SK-N-SH treated with all-trans-retinoic acid at 6 μM for 48 hours (cell line): Measurements from ENCODE around the gene CALY.
"Not testable (repeated sequence)": the region's sequence is repeated elsewhere in the genome, so short reads cannot be mapped to it uniquely, and the experiment has no call there.

Experiments used
- ATAC-seq: fragments of 200-7000 bp; cut with Tn5 transposase; 3 replicates; pipeline ENCODE4 v1.9.1; 2020; ENCODE audit warnings: mild to moderate bottlenecking, moderate library complexity
- ARNTL ChIP-seq: fragments of 450-650 bp; formaldehyde crosslinking; IDR thresholded peaks from 2 replicates; pipeline ENCODE4 v1.5.0; 2020; ENCODE audit warnings: low read depth, mild to moderate bottlenecking, moderate library complexity, borderline replicate concordance
- BACH2 ChIP-seq: fragments of 250-450 bp; sonication (Bioruptor Pico); IDR thresholded peaks from 2 replicates; pipeline ENCODE4 v1.9.0; 2021; ENCODE audit warnings: mild to moderate bottlenecking, borderline replicate concordance
- CSDC2 ChIP-seq: fragments of 250-450 bp; sonication (Bioruptor Pico); IDR thresholded peaks from 2 replicates; pipeline ENCODE4 v1.5.0; 2020; ENCODE audit warnings: mild to moderate bottlenecking, moderate library complexity
- ESRRG ChIP-seq: fragments of 250-450 bp; sonication (Bioruptor Pico); IDR thresholded peaks from 2 replicates; pipeline ENCODE4 v1.6.1; 2021; ENCODE audit warnings: mild to moderate bottlenecking
- GLIS3 ChIP-seq: fragments of 250-450 bp; sonication (Bioruptor Pico); IDR thresholded peaks from 2 replicates; pipeline ENCODE4 v1.5.0; 2020; ENCODE audit warnings: mild to moderate bottlenecking, moderate library complexity
- ISL1 ChIP-seq: fragments of 250-450 bp; sonication (Bioruptor Pico); IDR thresholded peaks from 2 replicates; pipeline ENCODE4 v2.1.2; 2022; ENCODE audit warnings: mild to moderate bottlenecking, moderate library complexity
- PPARA ChIP-seq: fragments of 250-450 bp; sonication (Bioruptor Pico); IDR thresholded peaks from 2 replicates; pipeline ENCODE4 v1.5.0; 2020; ENCODE audit warnings: mild to moderate bottlenecking, borderline replicate concordance
- RARB ChIP-seq: fragments of 250-450 bp; sonication (Bioruptor Pico); IDR thresholded peaks from 2 replicates; pipeline ENCODE4 v1.8.0; 2021; ENCODE audit warnings: mild to moderate bottlenecking, moderate library complexity
- TCF4 ChIP-seq: fragments of 250-450 bp; sonication (Bioruptor Pico); IDR thresholded peaks from 2 replicates; pipeline ENCODE4 v1.8.0; 2021; ENCODE audit warnings: mild to moderate bottlenecking, moderate library complexity, borderline replicate concordance
- TOX ChIP-seq: fragments of 250-450 bp; sonication (Bioruptor Pico); IDR thresholded peaks from 2 replicates; pipeline ENCODE4 v1.8.0; 2021; ENCODE audit warnings: mild to moderate bottlenecking, moderate library complexity, borderline replicate concordance
- TSHZ2 ChIP-seq: fragments of 250-450 bp; sonication (Bioruptor Pico); IDR thresholded peaks from 2 replicates; pipeline ENCODE4 v1.5.0; 2020; ENCODE audit warnings: mild to moderate bottlenecking, moderate library complexity
- ZC3H10 ChIP-seq: fragments of 250-450 bp; sonication (Bioruptor Pico); IDR thresholded peaks from 2 replicates; pipeline ENCODE4 v1.5.1; 2021; ENCODE audit warnings: mild to moderate bottlenecking, moderate library complexity
- ZFP30 ChIP-seq: fragments of 450-650 bp; formaldehyde crosslinking; IDR thresholded peaks from 2 replicates; pipeline ENCODE4 v1.5.0; 2022; ENCODE audit warnings: mild to moderate bottlenecking, moderate library complexity
- ZNF565 ChIP-seq: fragments of 450-650 bp; formaldehyde crosslinking; conservative IDR thresholded peaks from 2 replicates; pipeline ENCODE4 v1.5.0; 2020; ENCODE audit warnings: low read depth, mild to moderate bottlenecking, moderate library complexity
- ZNF70 ChIP-seq: fragments of 450-650 bp; formaldehyde crosslinking; IDR thresholded peaks from 2 replicates; pipeline ENCODE4 v1.5.0; 2020; ENCODE audit warnings: mild to moderate bottlenecking, moderate library complexity
- ZNF8 ChIP-seq: fragments of 450-650 bp; formaldehyde crosslinking; IDR thresholded peaks from 2 replicates; pipeline ENCODE4 v1.5.0; 2020; ENCODE audit warnings: mild to moderate bottlenecking, moderate library complexity
- TF ChIP-seq, protein P1 (sequence below): fragments of 250-450 bp; sonication (Bioruptor Pico); IDR thresholded peaks from 2 replicates; pipeline ENCODE4 v1.8.0; 2021; ENCODE audit warnings: low read depth, mild to moderate bottlenecking, moderate library complexity, borderline replicate concordance
- TF ChIP-seq, protein P2 (sequence below): fragments of 250-450 bp; sonication (Bioruptor Pico); IDR thresholded peaks from 2 replicates; pipeline ENCODE4 v1.5.1; 2020; ENCODE audit warnings: low read depth, mild to moderate bottlenecking, moderate library complexity

The CALY gene

GRCh38 chr10:133370030-133370786 is 33.5 kb upstream of the CALY start:
- no peak for ATAC-seq
- TF ChIP-seq ZNF565, result no peak
- TF ChIP-seq ESRRG, result no peak
- TF ChIP-seq, protein P1, sequence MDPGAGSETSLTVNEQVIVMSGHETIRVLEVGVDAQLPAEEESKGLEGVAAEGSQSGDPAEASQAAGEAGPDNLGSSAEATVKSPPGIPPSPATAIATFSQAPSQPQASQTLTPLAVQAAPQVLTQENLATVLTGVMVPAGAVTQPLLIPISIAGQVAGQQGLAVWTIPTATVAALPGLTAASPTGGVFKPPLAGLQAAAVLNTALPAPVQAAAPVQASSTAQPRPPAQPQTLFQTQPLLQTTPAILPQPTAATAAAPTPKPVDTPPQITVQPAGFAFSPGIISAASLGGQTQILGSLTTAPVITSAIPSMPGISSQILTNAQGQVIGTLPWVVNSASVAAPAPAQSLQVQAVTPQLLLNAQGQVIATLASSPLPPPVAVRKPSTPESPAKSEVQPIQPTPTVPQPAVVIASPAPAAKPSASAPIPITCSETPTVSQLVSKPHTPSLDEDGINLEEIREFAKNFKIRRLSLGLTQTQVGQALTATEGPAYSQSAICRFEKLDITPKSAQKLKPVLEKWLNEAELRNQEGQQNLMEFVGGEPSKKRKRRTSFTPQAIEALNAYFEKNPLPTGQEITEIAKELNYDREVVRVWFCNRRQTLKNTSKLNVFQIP (CRISPR knock-in tag), result no peak
- TF ChIP-seq BACH2 (CRISPR knock-in tag), result no peak
- TF ChIP-seq TOX (CRISPR knock-in tag), result no peak
- no peak for TF ChIP-seq RARB
- no peak for TF ChIP-seq ARNTL (CRISPR knock-in tag)
- TF ChIP-seq TSHZ2 (CRISPR knock-in tag), result no peak
- no peak for TF ChIP-seq GLIS3

DNA sequence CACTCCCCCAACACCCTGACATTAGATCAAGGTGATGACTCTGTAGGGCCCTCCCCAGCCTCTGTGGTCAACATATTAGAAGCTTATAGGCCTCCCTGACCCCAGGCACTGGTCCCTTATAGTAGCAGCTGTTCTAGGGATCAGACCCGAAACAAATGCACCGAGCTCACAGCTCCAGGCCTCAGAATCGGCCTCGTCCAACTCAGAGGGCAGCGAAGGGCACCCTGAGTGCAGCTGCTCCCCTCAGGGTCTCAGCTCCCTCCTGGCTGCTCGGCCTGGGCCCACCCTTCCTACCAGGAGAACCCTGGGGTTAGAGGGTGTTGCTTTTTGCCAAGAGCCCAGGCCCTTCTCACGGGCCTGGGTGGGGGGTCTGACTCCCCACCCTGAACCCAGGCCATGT is 31.5 kb upstream of the CALY start:
- ATAC-seq, result no peak
- TF ChIP-seq CSDC2 (CRISPR knock-in tag) (no peak), ZNF8 (CRISPR knock-in tag) (no peak)
- TF ChIP-seq, protein P1 (CRISPR knock-in tag), result no peak

DNA sequence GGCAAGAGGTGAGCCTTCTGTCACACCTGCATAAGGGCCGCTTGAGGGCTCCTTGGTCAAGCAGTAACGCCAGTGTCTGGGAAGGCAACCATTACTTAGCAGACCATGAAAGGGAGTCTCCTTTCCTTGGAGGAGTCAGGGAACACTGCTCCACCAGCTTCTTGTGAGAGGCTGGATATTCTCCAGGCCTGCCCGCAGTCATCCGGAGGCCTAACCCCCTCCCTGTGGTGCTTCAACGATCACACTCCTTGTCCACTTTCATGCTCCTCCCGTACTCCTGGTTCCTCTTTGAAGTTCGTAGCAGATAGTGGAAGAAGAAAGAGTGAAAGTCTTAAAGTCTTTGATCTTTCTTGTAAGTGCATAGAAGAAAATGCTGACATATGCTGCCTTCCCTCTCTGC is 30.8 kb upstream of the CALY start:
- not testable (repeated sequence) for ATAC-seq

GRCh38 chr10:133366751-133367150 is 30.1 kb upstream of the CALY start:
- no peak for ATAC-seq
- TF ChIP-seq GLIS3, result no peak
- TF ChIP-seq ZFP30, result no peak
- TF ChIP-seq ZNF565, result no peak
- TF ChIP-seq ZNF8 (CRISPR knock-in tag), result no peak
- TF ChIP-seq PPARA (CRISPR knock-in tag), result no peak
- TF ChIP-seq ZNF70 (CRISPR knock-in tag), result no peak
- TF ChIP-seq BACH2 (CRISPR knock-in tag), result no peak
- TF ChIP-seq RARB, result no peak
- TF ChIP-seq ZC3H10 (CRISPR knock-in tag), result no peak
- no peak for TF ChIP-seq TCF4 (CRISPR knock-in tag)
- TF ChIP-seq ISL1 (CRISPR knock-in tag), result no peak
- TF ChIP-seq, protein P2, sequence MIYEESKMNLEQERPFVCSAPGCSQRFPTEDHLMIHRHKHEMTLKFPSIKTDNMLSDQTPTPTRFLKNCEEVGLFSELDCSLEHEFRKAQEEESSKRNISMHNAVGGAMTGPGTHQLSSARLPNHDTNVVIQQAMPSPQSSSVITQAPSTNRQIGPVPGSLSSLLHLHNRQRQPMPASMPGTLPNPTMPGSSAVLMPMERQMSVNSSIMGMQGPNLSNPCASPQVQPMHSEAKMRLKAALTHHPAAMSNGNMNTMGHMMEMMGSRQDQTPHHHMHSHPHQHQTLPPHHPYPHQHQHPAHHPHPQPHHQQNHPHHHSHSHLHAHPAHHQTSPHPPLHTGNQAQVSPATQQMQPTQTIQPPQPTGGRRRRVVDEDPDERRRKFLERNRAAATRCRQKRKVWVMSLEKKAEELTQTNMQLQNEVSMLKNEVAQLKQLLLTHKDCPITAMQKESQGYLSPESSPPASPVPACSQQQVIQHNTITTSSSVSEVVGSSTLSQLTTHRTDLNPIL, result no peak
- TF ChIP-seq TSHZ2 (CRISPR knock-in tag), result no peak
- TF ChIP-seq ESRRG, result no peak
